ENCODE data around the gene SRD5A3.
"Not testable (repeated sequence)": the region's sequence is repeated elsewhere in the genome, so short reads cannot be mapped to it uniquely, and the experiment has no call there.

SRD5A3 gene

DNA sequence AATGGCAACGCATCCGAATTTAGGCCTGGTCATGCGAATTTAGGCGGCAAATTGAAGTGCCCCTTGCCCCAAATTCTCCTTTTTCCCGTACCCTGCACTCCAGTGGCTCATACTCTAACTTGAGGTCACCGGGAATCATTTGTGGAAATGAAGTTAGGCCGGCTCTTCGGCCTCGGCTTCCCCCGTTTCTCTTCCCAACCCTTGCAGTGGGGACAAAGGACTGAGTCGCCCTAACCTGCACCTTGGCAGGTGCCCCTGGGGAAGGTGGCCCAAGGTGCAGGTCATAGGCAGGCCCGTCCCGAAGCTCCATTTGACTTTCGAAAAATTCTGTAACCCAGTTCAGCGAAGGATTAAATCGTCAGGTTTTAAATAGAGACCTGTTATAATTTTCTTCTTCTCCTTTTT is 811 bp downstream of the SRD5A3 start:
- TF ChIP-seq, protein P1, sequence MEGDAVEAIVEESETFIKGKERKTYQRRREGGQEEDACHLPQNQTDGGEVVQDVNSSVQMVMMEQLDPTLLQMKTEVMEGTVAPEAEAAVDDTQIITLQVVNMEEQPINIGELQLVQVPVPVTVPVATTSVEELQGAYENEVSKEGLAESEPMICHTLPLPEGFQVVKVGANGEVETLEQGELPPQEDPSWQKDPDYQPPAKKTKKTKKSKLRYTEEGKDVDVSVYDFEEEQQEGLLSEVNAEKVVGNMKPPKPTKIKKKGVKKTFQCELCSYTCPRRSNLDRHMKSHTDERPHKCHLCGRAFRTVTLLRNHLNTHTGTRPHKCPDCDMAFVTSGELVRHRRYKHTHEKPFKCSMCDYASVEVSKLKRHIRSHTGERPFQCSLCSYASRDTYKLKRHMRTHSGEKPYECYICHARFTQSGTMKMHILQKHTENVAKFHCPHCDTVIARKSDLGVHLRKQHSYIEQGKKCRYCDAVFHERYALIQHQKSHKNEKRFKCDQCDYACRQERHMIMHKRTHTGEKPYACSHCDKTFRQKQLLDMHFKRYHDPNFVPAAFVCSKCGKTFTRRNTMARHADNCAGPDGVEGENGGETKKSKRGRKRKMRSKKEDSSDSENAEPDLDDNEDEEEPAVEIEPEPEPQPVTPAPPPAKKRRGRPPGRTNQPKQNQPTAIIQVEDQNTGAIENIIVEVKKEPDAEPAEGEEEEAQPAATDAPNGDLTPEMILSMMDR (IDR thresholded peaks at IDR 0.05; ENCODE audit: low read depth, low read length) = no peak
- no peak for TF ChIP-seq EZH2phosphoT487 (IDR thresholded peaks at IDR 0.05; ENCODE audit: low read depth)
- peak overlapping the region; percentile 91 for H3K4me3 ChIP-seq (ENCODE audit: low read length)
- H3K27ac ChIP-seq (ENCODE audit: low read length) = peak overlapping the region; percentile 77

DNA sequence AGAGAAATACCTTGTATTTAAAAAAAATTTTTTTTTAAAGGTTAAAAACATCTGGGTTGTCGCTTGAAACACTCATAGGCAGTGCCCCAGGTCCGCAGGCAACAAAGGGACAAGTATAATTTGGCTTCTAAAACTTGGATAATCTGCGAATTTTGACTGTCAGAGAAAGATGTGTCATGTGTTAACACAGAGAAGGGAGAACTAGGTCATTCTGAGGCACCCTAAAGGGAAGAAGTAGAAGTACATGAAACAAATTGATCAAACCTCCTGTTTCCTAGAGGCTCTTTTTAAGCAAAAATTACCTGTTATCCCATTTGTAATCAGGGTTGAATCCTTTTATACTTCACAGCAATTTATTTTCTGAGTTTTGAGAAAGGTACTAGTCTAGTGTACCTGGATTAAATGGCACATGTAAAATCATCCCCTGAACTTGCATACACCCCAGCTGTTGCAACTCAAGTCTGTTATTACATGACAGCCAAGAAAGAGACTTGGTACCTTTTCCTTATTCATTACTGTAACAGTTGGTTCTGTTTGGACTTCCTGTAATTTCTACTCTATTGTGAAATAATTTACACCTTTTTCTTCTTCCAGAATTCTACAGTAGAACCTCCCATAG is 1.7 kb downstream of the SRD5A3 start:
- Histone ChIP-seq H3K9ac (ENCODE audit: low read length) (no peak overlapping the region), H3K36me3 (replicated peaks; ENCODE audit: low read depth, low read length) (peaks cover 3% of the 10 kb centered on the region), H2AFZ (ENCODE audit: low read depth, low read length) (no peak overlapping the region), H3K4me3 (ENCODE audit: low read length) (peak overlapping the region; percentile 91), H4K20me1 (ENCODE audit: insufficient read depth, low read length) (no peaks in the 10 kb centered on the region), H3K27me3 (ENCODE audit: low read depth, low read length) (no peaks in the 10 kb centered on the region), H3K4me1 (ENCODE audit: low read length) (peaks cover 15% of the 10 kb centered on the region), H3K9me3 (ENCODE audit: insufficient read depth, low read length) (no peaks in the 10 kb centered on the region), H3K79me2 (ENCODE audit: low read length) (peaks cover 8% of the 10 kb centered on the region; the same call in 1 of the 2 replicates), H3K27ac (ENCODE audit: low read length) (no peak overlapping the region), H3K4me2 (ENCODE audit: low read length) (peak overlapping the region; percentile 92)
- TF ChIP-seq EZH2phosphoT487 (IDR thresholded peaks at IDR 0.05; ENCODE audit: low read depth) = no peak

More for the DNA sequence above, 811 bp downstream of the SRD5A3 start:
- Histone ChIP-seq H3K9ac (ENCODE audit: low read length) (peak overlapping the region; percentile 94), H3K36me3 (replicated peaks; ENCODE audit: low read depth, low read length) (no peaks in the 10 kb centered on the region), H3K27me3 (ENCODE audit: low read depth, low read length) (no peaks in the 10 kb centered on the region), H3K4me2 (ENCODE audit: low read length) (peak overlapping the region; percentile 92), H3K9me3 (ENCODE audit: insufficient read depth, low read length) (no peaks in the 10 kb centered on the region), H4K20me1 (ENCODE audit: insufficient read depth, low read length) (no peaks in the 10 kb centered on the region), H2AFZ (ENCODE audit: low read depth, low read length) (peak overlapping the region; percentile 93), H3K4me1 (ENCODE audit: low read length) (peaks cover 15% of the 10 kb centered on the region), H3K79me2 (ENCODE audit: low read length) (peaks cover 8% of the 10 kb centered on the region; the same call in 1 of the 2 replicates)

DNA sequence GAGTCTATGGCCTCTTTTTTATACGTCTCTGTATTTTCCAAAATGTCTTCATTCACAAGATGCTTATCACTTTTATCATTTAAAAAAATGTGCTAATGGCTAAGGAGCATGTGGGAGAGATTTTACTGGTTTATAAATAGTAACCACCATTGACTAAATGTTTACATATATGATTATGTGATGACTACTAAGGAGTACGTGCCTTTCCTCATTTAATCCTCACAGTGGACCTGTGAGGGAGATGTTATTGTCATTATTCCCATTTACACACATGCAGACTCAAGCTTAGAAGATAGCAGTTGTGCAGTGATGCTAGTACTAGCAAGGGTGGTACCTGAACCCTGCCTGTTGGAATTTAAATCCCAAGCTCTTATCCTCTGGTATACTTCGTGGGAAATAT is 2.4 kb downstream of the SRD5A3 start:
- Histone ChIP-seq H4K20me1 (ENCODE audit: insufficient read depth, low read length) (no peaks in the 10 kb centered on the region), H3K36me3 (replicated peaks; ENCODE audit: low read depth, low read length) (peaks cover 6% of the 10 kb centered on the region), H3K4me3 (ENCODE audit: low read length) (no peak overlapping the region), H3K27me3 (ENCODE audit: low read depth, low read length) (no peaks in the 10 kb centered on the region), H2AFZ (ENCODE audit: low read depth, low read length) (no peak overlapping the region), H3K9me3 (ENCODE audit: insufficient read depth, low read length) (no peaks in the 10 kb centered on the region), H3K4me2 (ENCODE audit: low read length) (no peak overlapping the region), H3K4me1 (ENCODE audit: low read length) (peaks cover 15% of the 10 kb centered on the region), H3K9ac (ENCODE audit: low read length) (no peak overlapping the region), H3K79me2 (ENCODE audit: low read length) (peaks cover 8% of the 10 kb centered on the region; the same call in 1 of the 2 replicates), H3K27ac (ENCODE audit: low read length) (no peak overlapping the region)
- TF ChIP-seq, protein P1 (IDR thresholded peaks at IDR 0.05; ENCODE audit: low read depth, low read length) = no peak
- no peak for TF ChIP-seq EZH2phosphoT487 (IDR thresholded peaks at IDR 0.05; ENCODE audit: low read depth)

DNA sequence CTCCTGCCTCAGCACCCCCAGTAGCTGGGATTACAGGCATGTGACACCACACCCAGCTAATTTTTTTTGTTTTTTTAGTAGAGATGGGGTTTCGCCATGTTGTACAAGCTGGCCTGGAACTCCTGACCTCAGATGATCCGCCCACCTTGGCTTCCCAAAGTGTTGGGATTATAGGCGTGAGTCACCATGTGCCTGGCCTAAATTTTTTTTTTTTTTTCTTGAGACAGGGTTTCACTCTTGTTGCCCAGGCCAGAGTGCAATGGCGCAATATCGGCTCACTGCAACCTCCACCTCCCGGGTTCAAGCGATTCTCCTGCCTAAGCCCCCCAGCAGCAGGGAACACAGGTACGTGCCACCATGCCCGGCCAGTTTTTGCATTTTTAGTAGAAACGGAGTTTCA is 4.8 kb downstream of the SRD5A3 start:
- H2AFZ ChIP-seq (ENCODE audit: low read depth, low read length); H3K4me3 ChIP-seq (ENCODE audit: low read length); H3K27me3 ChIP-seq (ENCODE audit: low read depth, low read length); H3K27ac ChIP-seq (ENCODE audit: low read length); H3K9ac ChIP-seq (ENCODE audit: low read length); H3K9me3 ChIP-seq (ENCODE audit: insufficient read depth, low read length); H3K36me3 ChIP-seq (replicated peaks; ENCODE audit: low read depth, low read length); H3K4me2 ChIP-seq (ENCODE audit: low read length); H4K20me1 ChIP-seq (ENCODE audit: insufficient read depth, low read length); H3K79me2 ChIP-seq (ENCODE audit: low read length): not testable (repeated sequence)
- peaks cover 11% of the 10 kb centered on the region for H3K4me1 ChIP-seq (ENCODE audit: low read length)

DNA sequence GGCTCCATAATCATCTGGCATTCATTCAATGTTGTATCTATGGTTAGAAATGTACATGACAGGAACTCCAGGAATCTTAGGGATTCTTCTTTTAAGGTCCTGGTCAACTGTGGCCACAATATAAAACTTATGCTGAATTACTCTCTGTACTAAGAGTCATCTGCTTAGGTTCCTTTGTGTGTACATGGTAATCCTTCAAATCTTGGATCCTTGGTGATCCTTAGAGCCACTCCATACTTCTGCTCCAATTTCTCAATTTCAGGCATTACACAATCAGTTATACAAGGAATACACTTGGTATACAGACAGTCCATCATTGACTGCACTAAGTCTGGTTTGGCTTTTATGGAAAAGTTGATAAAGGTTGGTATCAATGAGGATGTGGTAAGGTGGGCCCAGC is 5.8 kb downstream of the SRD5A3 start:
- H3K9me3 ChIP-seq (ENCODE audit: insufficient read depth, low read length) = no peaks in the 10 kb centered on the region
- H3K27ac ChIP-seq (ENCODE audit: low read length) = no peak overlapping the region
- no peak overlapping the region for H2AFZ ChIP-seq (ENCODE audit: low read depth, low read length)
- TF ChIP-seq EZH2phosphoT487 (IDR thresholded peaks at IDR 0.05; ENCODE audit: low read depth) = no peak
- TF ChIP-seq, protein P1 (IDR thresholded peaks at IDR 0.05; ENCODE audit: low read depth, low read length) = no peak
- peaks cover 6% of the 10 kb centered on the region for H3K36me3 ChIP-seq (replicated peaks; ENCODE audit: low read depth, low read length)
- H3K9ac ChIP-seq (ENCODE audit: low read length) = no peak overlapping the region
- H4K20me1 ChIP-seq (ENCODE audit: insufficient read depth, low read length) = no peaks in the 10 kb centered on the region
- peaks cover 6% of the 10 kb centered on the region; the same call in 1 of the 2 replicates for H3K79me2 ChIP-seq (ENCODE audit: low read length)
- no peaks in the 10 kb centered on the region for H3K27me3 ChIP-seq (ENCODE audit: low read depth, low read length)
- H3K4me1 ChIP-seq (ENCODE audit: low read length) = peaks cover 11% of the 10 kb centered on the region
- H3K4me3 ChIP-seq (ENCODE audit: low read length) = no peak overlapping the region
- H3K4me2 ChIP-seq (ENCODE audit: low read length) = no peak overlapping the region
